ENCODE measurements around the gene ENOX1.

GRCh38 chr13:43267916-43268315 is 518.9 kb downstream of the ENOX1 start:
- TF ChIP-seq, protein P1, sequence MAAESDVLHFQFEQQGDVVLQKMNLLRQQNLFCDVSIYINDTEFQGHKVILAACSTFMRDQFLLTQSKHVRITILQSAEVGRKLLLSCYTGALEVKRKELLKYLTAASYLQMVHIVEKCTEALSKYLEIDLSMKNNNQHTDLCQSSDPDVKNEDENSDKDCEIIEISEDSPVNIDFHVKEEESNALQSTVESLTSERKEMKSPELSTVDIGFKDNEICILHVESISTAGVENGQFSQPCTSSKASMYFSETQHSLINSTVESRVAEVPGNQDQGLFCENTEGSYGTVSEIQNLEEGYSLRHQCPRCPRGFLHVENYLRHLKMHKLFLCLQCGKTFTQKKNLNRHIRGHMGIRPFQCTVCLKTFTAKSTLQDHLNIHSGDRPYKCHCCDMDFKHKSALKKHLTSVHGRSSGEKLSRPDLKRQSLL (tag by site-specific recombination; IDR thresholded peaks at IDR 0.05), result no peak
- TF ChIP-seq, protein P2, sequence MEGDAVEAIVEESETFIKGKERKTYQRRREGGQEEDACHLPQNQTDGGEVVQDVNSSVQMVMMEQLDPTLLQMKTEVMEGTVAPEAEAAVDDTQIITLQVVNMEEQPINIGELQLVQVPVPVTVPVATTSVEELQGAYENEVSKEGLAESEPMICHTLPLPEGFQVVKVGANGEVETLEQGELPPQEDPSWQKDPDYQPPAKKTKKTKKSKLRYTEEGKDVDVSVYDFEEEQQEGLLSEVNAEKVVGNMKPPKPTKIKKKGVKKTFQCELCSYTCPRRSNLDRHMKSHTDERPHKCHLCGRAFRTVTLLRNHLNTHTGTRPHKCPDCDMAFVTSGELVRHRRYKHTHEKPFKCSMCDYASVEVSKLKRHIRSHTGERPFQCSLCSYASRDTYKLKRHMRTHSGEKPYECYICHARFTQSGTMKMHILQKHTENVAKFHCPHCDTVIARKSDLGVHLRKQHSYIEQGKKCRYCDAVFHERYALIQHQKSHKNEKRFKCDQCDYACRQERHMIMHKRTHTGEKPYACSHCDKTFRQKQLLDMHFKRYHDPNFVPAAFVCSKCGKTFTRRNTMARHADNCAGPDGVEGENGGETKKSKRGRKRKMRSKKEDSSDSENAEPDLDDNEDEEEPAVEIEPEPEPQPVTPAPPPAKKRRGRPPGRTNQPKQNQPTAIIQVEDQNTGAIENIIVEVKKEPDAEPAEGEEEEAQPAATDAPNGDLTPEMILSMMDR (tag by site-specific recombination; IDR thresholded peaks at IDR 0.05), result no peak
- no peak for TF ChIP-seq ZNF211 (tag by site-specific recombination; IDR thresholded peaks at IDR 0.05; ENCODE audit: low read depth)
- no peak for TF ChIP-seq YY1 (tag by site-specific recombination; IDR thresholded peaks at IDR 0.05)

Data from HEK293 (cell line).